ENCODE measurements around the gene RCAN2.

The RCAN2 gene

DNA sequence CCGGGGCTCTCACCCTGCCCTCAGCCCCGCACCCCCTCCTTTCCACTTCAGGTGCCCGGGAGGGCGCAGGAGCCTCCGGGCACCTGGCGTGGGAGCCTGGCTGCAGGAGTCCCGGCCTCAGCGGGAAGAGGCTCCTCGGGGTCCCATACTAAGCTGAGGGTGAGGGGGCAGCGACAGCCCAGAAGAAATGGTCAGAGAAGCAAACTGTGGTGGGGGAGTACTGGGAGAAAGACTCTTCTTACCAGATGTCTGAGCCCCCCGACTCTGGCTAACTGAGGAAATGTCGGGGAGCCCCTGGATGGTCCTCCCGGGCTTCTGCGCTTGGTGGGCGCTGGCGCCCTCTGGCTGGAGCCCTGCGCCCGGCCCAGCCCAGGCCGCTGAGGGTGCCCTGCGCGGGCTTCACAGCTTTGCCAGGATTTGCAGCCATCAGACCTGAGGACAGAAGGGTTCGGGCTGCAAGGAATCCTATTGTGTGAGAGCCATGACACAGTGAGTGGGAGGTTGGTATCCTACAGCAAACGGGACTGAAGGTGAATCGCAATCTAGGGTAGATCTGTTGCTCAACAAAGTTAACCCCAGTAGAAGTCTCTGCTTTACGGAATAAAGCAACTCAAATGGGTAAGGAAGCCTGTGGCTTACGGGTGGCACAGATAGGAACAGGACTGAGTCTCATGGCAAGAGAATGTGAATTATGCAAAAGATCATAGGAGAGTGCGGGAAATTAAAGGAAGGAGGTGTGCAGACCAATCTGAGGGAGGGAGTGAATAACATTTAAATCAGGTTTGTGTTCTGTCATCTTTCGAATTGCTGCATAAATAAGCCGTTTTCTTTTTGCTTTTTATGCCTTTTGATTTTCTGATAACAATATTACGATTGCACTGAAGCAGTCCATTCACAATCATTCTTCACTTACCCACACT lies 639 bp upstream of the RCAN2 start:
- peak; percentile 72 for TF ChIP-seq CTCF (conservative IDR thresholded peaks at IDR 0.05)
- H3K27ac ChIP-seq = peak overlapping the region; percentile 58

DNA sequence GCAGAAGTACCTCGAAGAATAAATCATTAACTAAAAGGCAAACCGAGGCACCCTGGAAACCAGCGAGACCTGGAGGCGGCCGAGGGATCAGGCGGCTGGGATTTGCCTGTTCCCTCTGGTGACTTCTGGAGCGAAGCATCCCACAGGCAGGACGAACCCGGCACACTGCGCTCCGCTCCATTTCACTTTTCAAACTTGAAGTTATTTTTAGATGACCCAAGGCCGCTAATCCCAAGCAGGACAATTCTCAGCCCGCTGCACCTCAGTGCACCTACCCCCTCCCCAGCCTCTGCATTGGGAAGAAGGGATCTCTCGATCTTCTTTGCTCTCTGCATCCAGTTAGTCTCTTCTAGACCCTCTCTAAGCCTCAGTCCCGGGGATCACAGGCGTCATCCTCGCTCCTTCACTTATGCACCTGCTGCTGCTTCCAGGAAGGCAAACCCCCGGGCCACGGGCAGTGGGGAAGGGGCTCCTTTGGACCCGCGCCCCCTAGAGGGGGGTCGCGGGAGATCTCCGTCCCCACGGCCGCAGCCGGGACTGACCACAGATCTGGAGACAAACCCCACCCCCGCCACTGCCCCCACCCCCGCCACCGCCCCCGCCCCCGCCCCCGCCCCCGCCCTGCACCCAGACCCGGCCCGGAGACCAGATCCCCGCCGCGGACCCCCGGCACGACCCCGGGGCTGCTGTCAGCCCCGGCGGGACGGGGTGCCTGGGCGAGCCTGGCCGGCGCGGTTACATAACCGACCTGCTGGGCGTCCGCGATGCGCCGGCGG lies 636 bp downstream of the RCAN2 start:
- TF ChIP-seq CTCF (conservative IDR thresholded peaks at IDR 0.05) = peak; percentile 61
- peak overlapping the region; percentile 58 for H3K27ac ChIP-seq

GRCh38 chr6:46486181-46486580 lies 5.1 kb downstream of the RCAN2 start:
- no peak overlapping the region for H3K27ac ChIP-seq
- TF ChIP-seq CTCF (conservative IDR thresholded peaks at IDR 0.05) = no peak

- TF ChIP-seq CTCF (conservative IDR thresholded peaks at IDR 0.05) = no peak
- no peak overlapping the region for H3K27ac ChIP-seq
Measured at GRCh38 chr6:46484081-46484820, 7.0 kb downstream of the RCAN2 start.

GRCh38 chr6:46476301-46476700 lies 14.9 kb downstream of the RCAN2 start:
- no peak overlapping the region for H3K27ac ChIP-seq
- TF ChIP-seq CTCF (conservative IDR thresholded peaks at IDR 0.05) = no peak

- no peak for TF ChIP-seq CTCF (conservative IDR thresholded peaks at IDR 0.05)
- H3K27ac ChIP-seq = no peak overlapping the region
Measured at GRCh38 chr6:46473881-46474280, 17.4 kb downstream of the RCAN2 start.

DNA sequence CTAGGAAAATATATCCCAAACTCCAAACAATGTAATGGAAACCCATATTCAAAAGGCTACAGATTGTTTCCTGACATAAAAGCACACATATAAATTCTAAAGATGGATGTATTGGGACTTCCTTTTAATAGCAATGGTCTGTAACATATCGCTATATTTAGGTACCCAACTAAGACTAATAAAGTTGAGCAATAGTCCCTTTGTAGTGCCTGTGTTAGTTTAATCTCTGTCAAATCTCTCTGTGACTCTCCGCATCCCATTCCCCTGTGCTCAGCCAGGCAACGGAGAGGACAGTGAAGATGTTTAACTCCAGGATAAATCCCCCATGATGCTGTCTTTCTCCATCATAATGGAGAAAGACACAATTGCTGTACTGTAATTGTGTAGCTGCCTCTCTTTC lies 19.0 kb downstream of the RCAN2 start:
- no peak for TF ChIP-seq CTCF (conservative IDR thresholded peaks at IDR 0.05)

More for the DNA sequence above, 19.0 kb downstream of the RCAN2 start:
- H3K27ac ChIP-seq = no peak overlapping the region
